ENCODE data around the gene P2RY11.
A peak's percentile ranks its signal among the peaks of the same experiment; 100 is the strongest.

P2RY11 gene

GRCh38 chr19:10110076-10110971 is 1.2 kb upstream of the P2RY11 start:
- no peak overlapping the region for H3K27ac ChIP-seq
- TF ChIP-seq ZFX (IDR thresholded peaks at IDR 0.05) (no peak), CTCF (conservative IDR thresholded peaks at IDR 0.05) (no peak)

GRCh38 chr19:10110972-10111317 is 548 bp upstream of the P2RY11 start:
- H3K27ac ChIP-seq, result no peak overlapping the region
- TF ChIP-seq ZFX (IDR thresholded peaks at IDR 0.05), result no peak
- no peak for TF ChIP-seq CTCF (conservative IDR thresholded peaks at IDR 0.05)

GRCh38 chr19:10112037-10112761 is 706 bp downstream of the P2RY11 start:
- no peak overlapping the region for H3K27ac ChIP-seq
- TF ChIP-seq CTCF (conservative IDR thresholded peaks at IDR 0.05), result no peak
- no peak for TF ChIP-seq ZFX (IDR thresholded peaks at IDR 0.05)

- TF ChIP-seq ZFX (IDR thresholded peaks at IDR 0.05) (no peak), CTCF (conservative IDR thresholded peaks at IDR 0.05) (peak; percentile 87)
- 0 out of 2 replicates have a peak overlapping the region, but pooled peaks have one; percentile 3 for H3K27ac ChIP-seq
These were observed 1.6 kb downstream of the P2RY11 start for GRCh38 chr19:10112895-10113591.

GRCh38 chr19:10113592-10113963 is 2.1 kb downstream of the P2RY11 start:
- TF ChIP-seq CTCF (conservative IDR thresholded peaks at IDR 0.05) (no peak; the same call in 1 of the 2 replicates), ZFX (IDR thresholded peaks at IDR 0.05) (no peak)
- H3K27ac ChIP-seq, result 0 out of 2 replicates have a peak overlapping the region, but pooled peaks have one; percentile 3

GRCh38 chr19:10113964-10114650 is 2.6 kb downstream of the P2RY11 start:
- no peak overlapping the region for H3K27ac ChIP-seq
- TF ChIP-seq ZFX (IDR thresholded peaks at IDR 0.05), result peak; percentile 34; the same call in 1 of the 2 replicates
- no peak for TF ChIP-seq CTCF (conservative IDR thresholded peaks at IDR 0.05)

Data from C4-2B (cell line).